Body of pancreas (tissue), 4 donors: ENCODE results near the gene DBN1.

Experiments
- POLR2A ChIP-seq, 3 donors: fragments of 450-650 bp; IDR thresholded peaks; one replicate each; pipeline ENCODE4 v1.6.1; 2016; ENCODE audit warnings: antibody characterized with exemption in 3 of 3, mild to moderate bottlenecking in 2 of 3
- TF ChIP-seq, protein P1 (sequence below), 7 experiments: fragments of 450-650 bp in 4 of 7; fragments of 200-600 bp in 3 of 7; sonication (generic) in 3 of 7; IDR thresholded peaks; one replicate each; pipeline ENCODE4 v1.5.1; 2016 to 2019; ENCODE audit warnings: antibody characterized with exemption in 7 of 7

DNA sequence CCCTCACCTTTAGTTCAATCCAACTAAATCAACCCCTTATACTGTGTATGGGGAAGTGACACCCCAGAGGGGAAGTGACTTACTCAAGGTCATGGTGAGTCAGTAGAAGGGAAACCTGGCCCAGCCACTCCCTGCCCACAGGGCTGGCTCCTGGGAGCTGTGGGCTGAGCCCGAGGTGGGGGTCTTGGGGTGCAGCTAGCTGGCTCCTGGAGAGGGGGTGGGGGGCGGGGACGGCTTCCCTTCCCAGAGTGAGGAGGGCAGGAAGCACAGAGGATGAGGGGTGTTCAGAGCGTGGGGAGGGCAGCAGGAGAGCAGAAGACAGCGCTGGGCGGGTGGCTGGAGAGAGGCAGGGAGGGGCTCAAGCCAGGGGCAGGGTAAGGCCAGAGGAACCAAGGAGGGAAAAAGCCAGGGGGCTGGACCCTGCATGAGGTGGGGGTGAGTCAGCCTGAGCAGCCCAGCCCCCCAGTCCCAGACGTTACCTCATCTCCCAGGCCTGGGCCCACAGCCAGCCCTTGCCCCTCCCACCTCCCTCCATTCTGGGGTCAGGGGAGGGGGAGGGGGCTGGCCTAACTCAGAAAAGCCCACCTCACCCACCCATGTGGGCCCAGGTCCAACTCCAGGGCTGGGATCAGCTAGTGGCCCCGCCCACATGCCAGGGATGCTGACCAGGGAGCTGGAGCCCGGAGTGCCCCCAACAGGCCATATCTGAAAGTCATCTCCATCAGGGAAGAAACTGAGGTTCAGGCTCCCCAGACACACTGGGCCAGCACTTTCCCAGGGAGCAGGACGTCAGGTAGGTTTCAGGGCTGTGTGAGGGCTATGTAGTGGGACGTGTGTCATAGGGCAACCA lies 21.1 kb upstream of the DBN1 start:
- TF ChIP-seq, protein P1, sequence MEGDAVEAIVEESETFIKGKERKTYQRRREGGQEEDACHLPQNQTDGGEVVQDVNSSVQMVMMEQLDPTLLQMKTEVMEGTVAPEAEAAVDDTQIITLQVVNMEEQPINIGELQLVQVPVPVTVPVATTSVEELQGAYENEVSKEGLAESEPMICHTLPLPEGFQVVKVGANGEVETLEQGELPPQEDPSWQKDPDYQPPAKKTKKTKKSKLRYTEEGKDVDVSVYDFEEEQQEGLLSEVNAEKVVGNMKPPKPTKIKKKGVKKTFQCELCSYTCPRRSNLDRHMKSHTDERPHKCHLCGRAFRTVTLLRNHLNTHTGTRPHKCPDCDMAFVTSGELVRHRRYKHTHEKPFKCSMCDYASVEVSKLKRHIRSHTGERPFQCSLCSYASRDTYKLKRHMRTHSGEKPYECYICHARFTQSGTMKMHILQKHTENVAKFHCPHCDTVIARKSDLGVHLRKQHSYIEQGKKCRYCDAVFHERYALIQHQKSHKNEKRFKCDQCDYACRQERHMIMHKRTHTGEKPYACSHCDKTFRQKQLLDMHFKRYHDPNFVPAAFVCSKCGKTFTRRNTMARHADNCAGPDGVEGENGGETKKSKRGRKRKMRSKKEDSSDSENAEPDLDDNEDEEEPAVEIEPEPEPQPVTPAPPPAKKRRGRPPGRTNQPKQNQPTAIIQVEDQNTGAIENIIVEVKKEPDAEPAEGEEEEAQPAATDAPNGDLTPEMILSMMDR (IDR thresholded peaks at IDR 0.05), result no peak
- no peak for TF ChIP-seq POLR2A (IDR thresholded peaks at IDR 0.05)
